SK-N-MC (cell line): ENCODE data around the gene MYZAP.

Experiments used
- EZH2 ChIP-seq: fragments of 200-600 bp; sonication (generic); IDR thresholded peaks from one replicate; pipeline ENCODE4 v1.6.1; 2017; ENCODE audit warnings: antibody characterized with exemption
- POLR2AphosphoS5 ChIP-seq: IDR thresholded peaks from 2 replicates; pipeline ENCODE4 v1.6.1; 2012; ENCODE audit warnings: mild to moderate bottlenecking, low read depth, low read length, borderline replicate concordance

DNA sequence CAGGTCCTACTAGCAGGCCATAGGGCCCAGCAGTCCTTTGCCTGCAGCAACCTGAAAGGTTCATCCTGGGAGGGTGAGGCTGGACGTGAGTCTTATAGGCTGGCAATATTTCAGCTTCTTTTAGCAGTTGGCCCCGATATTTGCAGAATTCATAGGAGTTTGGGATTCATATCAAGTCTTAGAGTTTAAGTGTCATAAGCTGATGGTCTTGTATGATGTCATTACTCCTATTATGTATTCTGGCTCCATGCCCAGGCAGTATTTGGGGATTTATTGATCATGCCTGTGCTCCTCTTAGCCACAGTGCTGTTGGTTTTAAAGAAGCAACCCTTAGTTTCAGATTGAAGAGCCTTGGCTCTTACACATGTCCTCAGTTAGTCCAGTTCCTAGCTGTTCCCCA lies 73.5 kb downstream of the MYZAP start:
- TF ChIP-seq POLR2AphosphoS5 (no peak), EZH2 (no peak)
